ENCODE measurements around the gene HPCAL1. TPM values are rescaled to one million over a fixed set of nuclear protein-coding genes. Genes with fewer than 3 reads are reported as not detected.

HPCAL1 gene
- total and polyA plus RNA-seq, 2 of the 8 experiments (the other 6 are each of a cell fraction or from before 2014, with no cell fraction given) = 5.8 to 8.6 TPM

- Histone ChIP-seq H3K4me1 (replicated peaks in 1 of 4; ENCODE audit: control insufficient read depth in 3 of 4, insufficient read depth in 4 of 4, low read length in 3 of 4) (no peaks in the 10 kb centered on the region), H2BK20ac (ENCODE audit: low read length) (no peak overlapping the region), H3K4me2 (ENCODE audit: insufficient read depth in 1 of 2, low read depth in 2 of 2, low read length in 2 of 2) (no peak overlapping the region), H3K23me2 (ENCODE audit: low read depth, low read length) (no peaks in the 10 kb centered on the region), H2BK5ac (ENCODE audit: low read depth, low read length) (no peak overlapping the region), H4K20me1 (replicated peaks in 1 of 2; ENCODE audit: control insufficient read depth in 1 of 2, insufficient read depth in 2 of 2, low read length in 2 of 2) (no peaks in the 10 kb centered on the region), H3K79me1 (ENCODE audit: low read depth, low read length) (no peaks in the 10 kb centered on the region), H4K5ac (ENCODE audit: insufficient read length, low read depth, low read length) (no peak overlapping the region), H3K36me3 (ENCODE audit: control insufficient read depth in 2 of 4, insufficient read depth in 4 of 4, low read length in 3 of 4) (no peaks in the 10 kb centered on the region), H3K23ac (ENCODE audit: insufficient read length) (no peak overlapping the region), H2BK120ac (replicated peaks; ENCODE audit: low read depth, low read length) (no peak overlapping the region), H3K79me2 (ENCODE audit: control insufficient read depth in 1 of 2, insufficient read depth in 2 of 2, low read length in 2 of 2) (no peaks in the 10 kb centered on the region), H3K56ac (replicated peaks; ENCODE audit: insufficient read length, low read depth, low read length) (no peak overlapping the region), H2AFZ (ENCODE audit: low read length) (no peak overlapping the region), H3K4me3 (ENCODE audit: extremely low read depth in 1 of 4, insufficient read depth in 2 of 4, low read depth in 3 of 4, low read length in 4 of 4) (no peak overlapping the region), H4K8ac (ENCODE audit: extremely low read depth, insufficient read depth, low read length) (no peak overlapping the region), H2BK12ac (ENCODE audit: low read depth, low read length) (no peak overlapping the region), H3K9ac (replicated peaks in 1 of 4; ENCODE audit: extremely low read depth in 1 of 4, low read depth in 3 of 4, low read length in 3 of 4) (no peak overlapping the region), H3K18ac (ENCODE audit: extremely low read depth, low read length) (no peak overlapping the region), H3K27ac (ENCODE audit: low read depth, low read length) (no peak overlapping the region), H3K14ac (ENCODE audit: insufficient read length) (no peak overlapping the region), H3K9me3 (ENCODE audit: insufficient read depth in 2 of 2, low read depth in 1 of 2, low read length in 1 of 2) (no peaks in the 10 kb centered on the region), H4K91ac (replicated peaks; ENCODE audit: insufficient read length, low read length) (no peak overlapping the region), H2AK5ac (ENCODE audit: low read depth, low read length) (no peak overlapping the region), H2BK15ac (ENCODE audit: low read length) (no peak overlapping the region), H3K4ac (replicated peaks; ENCODE audit: insufficient read length, low read depth, low read length) (no peak overlapping the region), H3K27me3 (replicated peaks in 1 of 4; ENCODE audit: control insufficient read depth in 3 of 4, extremely low read depth in 1 of 4, insufficient read depth in 3 of 4, low read length in 3 of 4) (no peaks in the 10 kb centered on the region)
- 89% methylated on average over 8 of the region's 8 CpGs; no CpG with 5 or more reads in 1 of the 2 experiments for WGBS, 2 experiments (ENCODE audit: extremely low coverage in 1 of 2, insufficient coverage in 1 of 2, insufficient read length in 1 of 2, insufficient replicate concordance in 2 of 2, low coverage in 1 of 2, low lambda C conversion rate in 2 of 2, missing lambda C conversion rate in 1 of 2)
- FAIRE-seq (no peak), DNase-seq (ENCODE audit: low read depth in 1 of 2, low spot score in 2 of 2) (no peak)
- POLR2A ChIA-PET (ENCODE audit: partially characterized antibody) = no interaction called here
- TF ChIP-seq RAD21 (IDR thresholded peaks at IDR 0.05 in 1 of 2, conservative IDR thresholded peaks at IDR 0.05 in 1 of 2; ENCODE audit: low read depth in 2 of 2, low read length in 2 of 2) = no peak
- TF ChIP-seq POLR2A (IDR thresholded peaks at IDR 0.05; ENCODE audit: control extremely low read depth in 1 of 2, low read depth in 2 of 2, low read length in 2 of 2) = no peak
- no peak for TF ChIP-seq GABPA (IDR thresholded peaks at IDR 0.05; ENCODE audit: borderline replicate concordance, insufficient read depth, low read length)
- TF ChIP-seq PHF8 (conservative IDR thresholded peaks at IDR 0.05; ENCODE audit: low read depth, low read length) = no peak
- no peak for TF ChIP-seq MAX (IDR thresholded peaks at IDR 0.05)
- no peak for TF ChIP-seq SAP30 (IDR thresholded peaks at IDR 0.05; ENCODE audit: insufficient read depth, insufficient replicate concordance, low read length)
- TF ChIP-seq MAFK (IDR thresholded peaks at IDR 0.05; ENCODE audit: low read depth, low read length) = no peak
- no peak for TF ChIP-seq KDM1A (IDR thresholded peaks at IDR 0.05; ENCODE audit: borderline replicate concordance, low read length)
- CTCF ChIA-PET (ENCODE audit: partially characterized antibody) = no interaction called here
Observed at GRCh38 chr2:10341193-10341592, 38.5 kb downstream of the HPCAL1 start.
